ENCODE results near the gene MACC1.
A peak's percentile ranks its signal among the peaks of the same experiment; 100 is the strongest.
"Not testable (repeated sequence)": the region's sequence is repeated elsewhere in the genome, so short reads cannot be mapped to it uniquely, and the experiment has no call there.

Gene MACC1

GRCh38 chr7:20229081-20229480 is 11.9 kb upstream of the MACC1 start:
- DNase-seq = no peak

DNA sequence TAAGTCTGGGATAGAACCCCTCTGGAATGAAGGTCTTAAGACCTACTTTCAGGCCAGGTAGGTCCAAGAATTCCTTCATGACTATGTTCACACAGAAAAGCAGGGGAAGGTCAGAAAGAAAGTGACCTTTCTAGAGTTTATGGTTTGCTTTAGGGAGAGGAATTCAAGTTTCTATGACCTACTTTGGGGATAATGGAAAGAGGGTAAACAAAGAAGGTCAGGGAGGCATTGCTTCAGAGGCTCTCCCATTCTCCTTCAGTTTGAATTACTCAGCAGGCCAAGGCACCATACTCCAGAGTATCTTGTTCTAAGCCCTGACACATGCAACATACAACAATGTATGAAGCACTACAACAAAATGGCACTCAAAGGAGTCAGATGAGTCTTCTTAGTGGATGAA is 11.5 kb upstream of the MACC1 start:
- DNase-seq = no peak

DNA sequence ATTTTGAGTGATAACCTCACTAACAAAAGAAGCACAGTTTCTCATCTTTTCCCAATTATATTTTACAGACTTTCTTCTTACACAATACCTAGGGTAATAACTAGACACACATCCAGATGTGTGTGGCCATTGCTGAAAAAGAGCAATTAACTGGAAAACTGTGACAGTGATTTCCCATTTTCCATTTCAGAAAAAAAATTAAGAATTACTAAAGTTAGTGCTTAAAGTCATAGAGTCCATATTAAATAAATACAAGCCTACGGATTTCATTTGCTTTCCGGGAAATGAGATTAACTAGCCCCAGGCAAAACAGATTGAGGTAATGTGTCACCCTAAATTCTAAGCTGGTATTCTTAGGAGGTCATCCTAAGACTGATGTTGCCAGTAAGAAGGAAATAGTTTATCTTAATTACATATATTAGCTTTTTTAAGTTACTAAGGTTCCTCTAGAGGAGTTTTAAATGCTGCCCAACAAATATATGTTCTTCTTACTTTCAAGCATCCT is 10.2 kb upstream of the MACC1 start:
- no peak for DNase-seq

DNA sequence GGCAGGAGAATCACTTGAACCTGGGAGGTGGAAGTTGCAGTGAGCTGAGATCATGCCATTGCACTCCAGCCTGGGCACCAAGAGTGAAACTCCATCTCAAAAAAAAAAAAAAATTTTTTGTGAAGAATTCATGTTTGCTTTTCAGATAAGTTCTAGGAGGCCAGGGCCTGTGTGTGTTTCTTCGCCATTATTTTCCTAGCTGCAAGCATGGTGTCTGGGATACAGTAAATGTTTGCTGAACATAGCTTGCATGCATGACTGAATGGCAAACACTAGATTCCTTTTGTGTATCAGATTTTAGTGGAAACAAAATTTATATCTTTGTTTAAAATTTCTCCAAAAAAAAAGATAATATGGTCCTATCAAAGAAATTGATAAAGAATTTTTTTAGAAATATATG is 9.7 kb upstream of the MACC1 start:
- no peak for DNase-seq

- no peak for DNase-seq
These were observed 8.2 kb upstream of the MACC1 start for GRCh38 chr7:20225384-20225783.

GRCh38 chr7:20224025-20224424 is 6.8 kb upstream of the MACC1 start:
- DNase-seq = no peak

DNA sequence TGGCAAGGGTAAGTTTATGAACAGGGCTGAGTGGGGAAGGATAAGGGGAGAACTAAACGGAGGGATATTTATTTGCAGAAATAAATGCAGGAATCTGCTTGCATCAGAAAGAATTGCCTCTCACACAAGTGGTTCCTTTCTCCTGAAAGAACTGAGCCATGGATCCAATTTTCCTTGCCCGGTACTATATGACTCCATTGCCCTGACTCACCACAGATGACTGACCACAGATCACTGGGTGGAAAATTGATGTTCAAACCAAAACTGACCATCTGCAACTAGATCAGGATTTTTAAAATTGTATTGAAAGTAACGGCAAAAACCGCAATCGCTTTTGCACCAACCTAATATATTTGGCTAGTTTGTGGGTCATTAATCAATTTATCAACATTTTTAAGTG is 6.2 kb upstream of the MACC1 start:
- no peak for DNase-seq

- DNase-seq = no peak
These were observed 5.1 kb upstream of the MACC1 start for GRCh38 chr7:20222219-20222828.

GRCh38 chr7:20220921-20221547 is 3.9 kb upstream of the MACC1 start:
- peak; percentile 41 for DNase-seq

- no peak for DNase-seq
These were observed 3.1 kb upstream of the MACC1 start for GRCh38 chr7:20220293-20220761.

- DNase-seq = peak; percentile 11
These were observed 2.5 kb upstream of the MACC1 start for GRCh38 chr7:20219446-20220292.

DNA sequence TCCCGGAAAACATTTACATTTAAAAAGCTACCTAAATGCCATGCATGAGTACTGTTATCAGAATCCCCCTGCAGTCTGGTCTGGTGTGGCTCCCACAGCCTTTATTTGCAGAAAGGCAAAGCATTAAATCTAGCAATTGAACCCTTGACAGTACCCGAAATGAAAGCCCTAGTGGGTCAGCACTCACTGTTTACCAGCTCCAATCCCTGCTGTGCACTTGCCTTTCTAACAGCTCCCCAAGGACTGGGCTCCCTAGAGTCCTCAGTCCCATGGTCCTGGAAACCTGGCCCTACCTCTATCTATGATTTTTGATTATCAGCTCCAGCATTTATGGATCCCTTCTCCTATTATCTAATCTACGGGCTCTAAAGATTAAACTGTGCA is 1.9 kb upstream of the MACC1 start:
- DNase-seq = no peak

DNA sequence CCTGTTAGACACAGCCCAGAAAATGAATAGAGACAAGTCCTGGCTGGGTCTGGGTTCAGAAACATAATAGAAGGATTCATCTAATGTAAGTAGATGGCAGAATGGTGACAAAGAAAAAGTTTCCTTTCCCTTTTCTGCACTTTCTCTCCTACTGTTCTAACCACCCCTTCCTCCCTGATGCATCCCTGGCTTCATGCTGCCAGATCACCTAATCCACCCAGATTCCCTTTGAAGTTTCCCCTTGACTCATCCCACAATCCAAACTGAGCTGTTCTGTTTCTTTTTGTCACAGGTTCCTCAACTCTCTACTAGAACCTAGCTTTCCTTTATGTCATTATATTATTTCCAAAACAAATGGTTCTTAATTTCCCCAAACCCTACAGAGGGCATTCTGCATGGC is 1.1 kb upstream of the MACC1 start:
- DNase-seq = no peak

GRCh38 chr7:20216406-20217036 is 663 bp downstream of the MACC1 start:
- no peak for DNase-seq

- DNase-seq = no peak
These were observed 2.1 kb downstream of the MACC1 start for GRCh38 chr7:20214921-20215669.

DNA sequence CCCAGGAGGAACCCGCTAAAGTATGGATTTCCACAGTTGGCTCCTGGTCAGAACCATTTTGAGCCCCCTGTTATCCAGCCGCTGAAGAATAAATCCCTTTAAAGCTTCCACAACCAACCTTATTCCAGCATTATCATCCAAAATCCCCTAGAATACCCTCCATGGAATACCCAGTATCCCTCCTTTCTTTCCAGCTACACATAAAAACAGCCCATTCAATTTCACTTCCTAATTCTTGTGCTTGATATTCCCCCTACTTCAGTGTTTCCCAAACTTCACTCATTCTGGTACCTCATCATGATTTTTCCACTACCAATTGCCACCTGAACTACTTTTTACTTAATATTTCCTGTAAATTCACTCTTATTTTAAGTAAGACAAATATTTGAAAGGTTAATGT is 3.1 kb downstream of the MACC1 start:
- DNase-seq = no peak

DNA sequence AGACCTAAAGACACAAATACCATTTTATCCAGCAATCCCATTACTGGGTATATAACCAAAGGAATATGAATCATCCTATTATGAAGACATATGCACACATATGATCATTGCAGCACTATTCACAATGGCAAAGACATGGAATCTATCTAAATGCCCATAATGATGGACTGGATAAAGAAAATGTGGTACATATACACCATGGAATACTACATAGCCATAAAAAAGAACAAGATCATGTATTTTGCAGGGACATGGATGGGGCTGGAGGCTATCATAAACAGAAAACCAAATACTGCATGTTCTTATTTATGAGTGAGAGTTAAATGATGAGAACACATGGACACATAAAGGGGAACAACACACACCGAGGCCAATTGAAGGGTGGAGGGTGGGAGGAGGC is 3.8 kb downstream of the MACC1 start:
- no peak for DNase-seq

GRCh38 chr7:20211376-20211775 is 5.8 kb downstream of the MACC1 start:
- DNase-seq = no peak

DNA sequence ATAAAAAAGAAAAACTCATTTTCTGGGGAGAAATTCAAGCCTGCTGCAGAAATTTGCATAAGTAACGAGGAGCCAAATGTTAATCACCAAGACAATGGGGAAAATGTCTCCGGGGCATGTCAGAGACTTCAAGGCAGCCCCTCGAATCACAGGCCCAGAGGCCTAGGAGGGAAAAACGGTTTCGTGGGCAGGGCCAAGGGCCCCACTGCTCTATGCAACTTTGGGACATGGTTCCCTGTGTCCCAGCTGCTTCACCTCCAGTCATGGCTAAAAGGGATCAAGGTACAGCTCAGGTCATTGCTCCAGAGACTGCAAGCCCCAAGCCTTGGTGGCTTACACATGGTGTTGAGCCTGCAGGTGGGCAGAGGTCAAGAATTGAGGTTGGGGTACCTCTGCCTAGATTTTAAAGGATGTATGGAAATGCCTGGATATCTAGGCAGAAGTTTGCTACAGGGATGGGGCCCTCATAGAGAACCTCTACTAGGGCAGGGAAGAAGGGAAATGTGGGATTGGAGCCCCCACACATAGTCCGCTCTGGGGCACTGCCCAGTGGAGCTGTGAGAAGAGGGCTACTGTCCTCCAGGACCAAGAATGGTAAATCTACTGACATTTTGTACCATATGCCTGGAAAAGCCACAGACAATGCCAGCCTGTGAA is 8.4 kb downstream of the MACC1 start:
- no peak for DNase-seq

- DNase-seq = not testable (repeated sequence)
These were observed 9.4 kb downstream of the MACC1 start for GRCh38 chr7:20207811-20208210.

DNA sequence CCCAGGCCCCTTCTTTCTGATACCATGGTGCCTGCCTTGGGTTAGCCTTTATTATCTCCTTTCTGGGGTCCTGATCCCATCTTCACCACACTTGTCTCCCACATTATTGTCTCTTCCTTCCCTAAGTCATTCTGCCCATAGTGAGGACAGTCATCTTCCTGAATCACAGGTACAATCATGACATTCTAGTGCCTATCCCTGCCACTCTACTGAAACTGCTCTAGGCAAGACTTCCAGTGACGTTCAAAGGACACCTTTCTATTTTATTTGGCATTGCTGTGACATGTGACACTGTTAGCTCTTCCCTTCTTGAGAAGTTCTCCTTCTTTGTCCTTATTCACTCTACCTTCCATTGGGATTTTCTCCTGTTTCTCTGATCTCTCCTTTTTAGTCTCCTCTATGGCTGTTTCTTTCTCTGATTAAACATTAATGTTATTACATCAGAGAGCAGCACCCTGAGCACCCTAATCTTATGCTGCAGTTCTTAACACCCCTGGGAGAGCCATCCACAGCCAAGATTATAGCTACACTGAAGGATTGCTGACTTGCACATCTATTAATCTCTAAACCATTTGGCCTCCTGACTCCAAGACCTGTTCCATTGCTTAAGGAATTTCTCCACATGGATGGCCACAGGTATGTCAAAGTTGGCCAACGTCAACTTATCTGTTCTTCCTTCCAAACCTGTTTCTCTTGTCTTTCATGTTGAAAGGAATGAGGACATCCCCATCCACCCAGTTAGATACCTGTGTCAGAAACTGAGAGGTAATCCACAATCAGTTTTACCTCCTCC is 10.9 kb downstream of the MACC1 start:
- no peak for DNase-seq
